Ovary (tissue), 9 donors: ENCODE results near the gene ARHGEF26. TPM values are rescaled to one million over a fixed set of nuclear protein-coding genes. Genes with fewer than 3 reads are reported as not detected.

Experiments used
- DNase-seq, 5 donors: peaks; one replicate each; pipeline ENCODE4 v3.0.0-alpha.2; 2019 to 2020
- H3K27ac ChIP-seq, 2 donors: fragments of 200-600 bp; one replicate each; pipeline versions ENCODE4 v1.5.1 to v1.8.0; 2019 to 2022
- H3K27me3 ChIP-seq: fragments of 200-600 bp; one replicate; pipeline ENCODE4 v1.8.0; 2022
- H3K36me3 ChIP-seq: fragments of 200-600 bp; sonication (generic); one replicate; pipeline ENCODE4 v1.5.1; 2019
- H3K4me1 ChIP-seq: one replicate; pipeline ENCODE4 v1.8.1; 2013; ENCODE audit warnings: mild to moderate bottlenecking, moderate library complexity; ENCODE audit not compliant: insufficient read depth
- H3K4me3 ChIP-seq: fragments of 200-600 bp; sonication (generic); one replicate; pipeline ENCODE4 v1.5.1; 2017
- H3K9me3 ChIP-seq, 2 donors: fragments of 200-600 bp in 1 of 2; sonication (generic) in 1 of 2; one replicate each; pipeline versions ENCODE4 v1.5.1 to v1.8.1; 2013 to 2019; ENCODE audit warnings: mild to moderate bottlenecking in 1 of 2, moderate library complexity in 1 of 2
- CTCF ChIP-seq, 3 donors: fragments of 450-650 bp in 2 of 3; fragments of 200-600 bp in 1 of 3; IDR thresholded peaks; one replicate each; pipeline versions ENCODE4 v1.5.1 to v1.8.0; 2016 to 2022; ENCODE audit warnings: antibody characterized with exemption in 3 of 3, mild to moderate bottlenecking in 1 of 3
- EP300 ChIP-seq: sonication (generic); formaldehyde crosslinking; IDR thresholded peaks from one replicate; pipeline ENCODE4 v1.6.1; 2017; ENCODE audit warnings: antibody characterized with exemption
- POLR2A ChIP-seq: fragments of 450-650 bp; IDR thresholded peaks from one replicate; pipeline ENCODE4 v1.6.1; 2017; ENCODE audit warnings: antibody characterized with exemption, mild to moderate bottlenecking, moderate library complexity
- WGBS, 3 donors: extraction: QIAGEN DNeasy Blood & Tissue Kit in 1 of 3; methylation state at CpG; one replicate each; pipeline versions ENCODE4 v1.1.5 to v1.1.7; 2013 to 2017; 5-methylcytosine and 5-hydroxymethylcytosine counted together
- intact Hi-C, 4 donors: fragments of 100-400 bp; cut with DNase I; formaldehyde crosslinking; loops; one replicate each; pipeline versions ENCODE4 v1.11.0 to v1.15.1; 2022 to 2023
- polyA plus RNA-seq, 2 donors: library from polyadenylated mRNA; stranded (reverse); fragments of 200-250 nt in 1 of 2; fragments of 350-450 nt in 1 of 2; fragmentation: Illumina TruSeq in 1 of 2; extraction: RNeasy Lipid Tissue Mini Kit (QIAGEN cat#74804) in 1 of 2; gene quantifications; one replicate each; pipeline ENCODE4 v1.2.3, GENCODE V29; 2013 to 2014
- total RNA-seq, 7 donors: library from RNA; depleted of rRNA in 2 of 7; stranded (reverse); fragments of >200 nt in 2 of 7; fragmentation: NEBNext Ultra II Directional in 3 of 7; extraction: Animal tissue kit (Norgen Biotek cat#: 25700) in 3 of 7; gene quantifications; one replicate each; pipeline versions ENCODE4 v1.1.0 to v1.2.4, GENCODE V29; 2016 to 2023
- donor health status: DM: no; HTN: no; CAD: no; lungs with moderate emphysema.
- donor health status: DM: no; HTN: no; CAD: no.
- donor health status: Bipolar disorder and iron deficiency.
- donor health status: DM: yes; HTN: yes; CAD: no.
- donor health status: DM: no; HTN: no; CAD: no.
- donor health status: DM: yes; HTN: yes; CAD: no.

ARHGEF26 gene
- total and polyA plus RNA-seq, 9 donors, result 6.9 to 14.4 (median 11.7) TPM

- Histone ChIP-seq H3K27ac (no peak overlapping the region), H3K9me3 (no peaks in the 10 kb centered on the region), H3K4me3 (no peak overlapping the region), H3K4me1 (no peaks in the 10 kb centered on the region), H3K27me3 (no peaks in the 10 kb centered on the region), H3K36me3 (no peaks in the 10 kb centered on the region)
- no peak for DNase-seq
- no peak for TF ChIP-seq POLR2A
- no peak for TF ChIP-seq EP300
- 84 to 88% (median 85%) methylated on average over 9 of the region's 9 CpGs for WGBS, 3 donors
- intact Hi-C loops, result no loop called here
Measured at GRCh38 chr3:154168998-154169795, 48.0 kb downstream of the ARHGEF26 start.

GRCh38 chr3:154169796-154170110 is 48.6 kb downstream of the ARHGEF26 start:
- Histone ChIP-seq H3K4me3 (no peak overlapping the region), H3K4me1 (no peaks in the 10 kb centered on the region), H3K9me3 (no peaks in the 10 kb centered on the region), H3K36me3 (no peaks in the 10 kb centered on the region), H3K27me3 (no peaks in the 10 kb centered on the region), H3K27ac (no peak overlapping the region)
- TF ChIP-seq CTCF (IDR thresholded peaks at IDR 0.05) (no peak), POLR2A (no peak), EP300 (no peak)
- DNase-seq, result no peak
- 92 to 97% (median 95%) methylated on average over 1 of the region's 1 CpG for WGBS, 3 donors
- intact Hi-C loops, result no loop called here

- DNase-seq, result no peak
- no peak overlapping the region for H3K27ac ChIP-seq
- WGBS, 3 donors, result 87 to 90% (median 90%) methylated on average over 1 of the region's 1 CpG
- H3K27me3 ChIP-seq, result no peaks in the 10 kb centered on the region
- H3K36me3 ChIP-seq, result no peaks in the 10 kb centered on the region
- no peaks in the 10 kb centered on the region for H3K9me3 ChIP-seq
- TF ChIP-seq POLR2A (no peak), CTCF (IDR thresholded peaks at IDR 0.05) (no peak), EP300 (no peak)
- intact Hi-C loops, result no loop called here
- H3K4me1 ChIP-seq, result no peaks in the 10 kb centered on the region
- no peak overlapping the region for H3K4me3 ChIP-seq
Measured at GRCh38 chr3:154170300-154170699, 49.1 kb downstream of the ARHGEF26 start.

- Histone ChIP-seq H3K27me3 (no peaks in the 10 kb centered on the region), H3K4me3 (no peak overlapping the region), H3K27ac (no peak overlapping the region), H3K4me1 (no peaks in the 10 kb centered on the region), H3K36me3 (no peaks in the 10 kb centered on the region), H3K9me3 (no peaks in the 10 kb centered on the region)
- TF ChIP-seq CTCF (IDR thresholded peaks at IDR 0.05) (no peak), POLR2A (no peak), EP300 (no peak)
- WGBS, 3 donors, result 81 to 85% (median 84%) methylated on average over 3 of the region's 3 CpGs
- no peak for DNase-seq
- intact Hi-C loops, result no loop called here
Measured at GRCh38 chr3:154175041-154175440, 53.9 kb downstream of the ARHGEF26 start.

- Histone ChIP-seq H3K4me3 (no peak overlapping the region), H3K36me3 (no peaks in the 10 kb centered on the region), H3K4me1 (peaks cover 1% of the 10 kb centered on the region), H3K27ac (no peak overlapping the region), H3K9me3 (no peaks in the 10 kb centered on the region), H3K27me3 (no peaks in the 10 kb centered on the region)
- TF ChIP-seq EP300, result no peak
- no peak for TF ChIP-seq CTCF (IDR thresholded peaks at IDR 0.05)
- DNase-seq, result no peak
- intact Hi-C loops, result no loop called here
- WGBS, 3 donors, result 42 to 61% (median 56%) methylated on average over 2 of the region's 2 CpGs
Measured at GRCh38 chr3:154176036-154176435, 54.8 kb downstream of the ARHGEF26 start.
